Activated B cell treated with CpG ODN at 0.5 μM for 24 hours (primary cell): ENCODE measurements around the gene CYP39A1. TPM values are rescaled to one million over a fixed set of nuclear protein-coding genes. Genes with fewer than 3 reads are reported as not detected.

Source experiments
- ATAC-seq: fragments of 200-7000 bp; cut with Tn5 transposase; one replicate; pipeline ENCODE4 v1.10.0; 2021; ENCODE audit warnings: low read depth, mild to moderate bottlenecking, moderate library complexity
- CTCF ChIA-PET: fragments of 350-600 bp; sonication (Branson Sonifier 250); formaldehyde crosslinking; loops from one replicate; lab custom pipeline; 2021; ENCODE audit warnings: antibody characterized with exemption; lab: Charles Lee
- POLR2A ChIA-PET: fragments of 350-600 bp; sonication (Branson Sonifier 250); formaldehyde crosslinking; loops from one replicate; lab custom pipeline; 2021; ENCODE audit warnings: antibody characterized with exemption; lab: Charles Lee
- DNase-seq: peaks from one replicate; pipeline ENCODE4 v3.0.0; 2022
- H3K27ac Mint-ChIP-seq: one replicate; pipeline ENCODE4 v1.8.0; 2020; ENCODE audit warnings: mixed read lengths
- H3K27me3 Mint-ChIP-seq: one replicate; pipeline ENCODE4 v1.8.0; 2021; ENCODE audit warnings: mixed read lengths
- H3K36me3 Mint-ChIP-seq: one replicate; pipeline ENCODE4 v1.8.0; 2021; ENCODE audit warnings: low read depth, mixed read lengths
- H3K4me1 Mint-ChIP-seq: one replicate; pipeline ENCODE4 v1.8.0; 2021; ENCODE audit warnings: mixed read lengths
- H3K4me3 Mint-ChIP-seq: one replicate; pipeline ENCODE4 v1.8.0; 2020; ENCODE audit warnings: mild to moderate bottlenecking, mixed read lengths
- H3K9me3 Mint-ChIP-seq: one replicate; pipeline ENCODE4 v1.8.0; 2020; ENCODE audit warnings: mixed read lengths
- CTCF ChIP-seq: fragments of 200-600 bp; IDR thresholded peaks from one replicate; pipeline ENCODE4 v1.8.0; 2022; ENCODE audit warnings: antibody characterized with exemption, mild to moderate bottlenecking
- intact Hi-C: fragments of 100-400 bp; cut with micrococcal nuclease; formaldehyde crosslinking; loops from one replicate; pipeline ENCODE4 v1.15.1; 2024
- total RNA-seq: library from RNA; stranded (reverse); gene quantifications from 2 replicates; pipeline ENCODE4 v1.2.3, GENCODE V29; 2022

Gene CYP39A1
- total RNA-seq, 1 donor from 2014 or later: not detected

- intact Hi-C loops: no loop called here
- DNase-seq (no peak), ATAC-seq (no peak)
- no peaks in the 10 kb centered on the region for H3K36me3 Mint-ChIP-seq
- ChIA-PET CTCF (no interaction called here), POLR2A (no interaction called here)
- H3K9me3 Mint-ChIP-seq: no peaks in the 10 kb centered on the region
- TF ChIP-seq CTCF: no peak
- no peaks in the 10 kb centered on the region for H3K4me1 Mint-ChIP-seq
- no peak overlapping the region for H3K27ac Mint-ChIP-seq
- H3K27me3 Mint-ChIP-seq: peaks cover 2% of the 10 kb centered on the region
- H3K4me3 Mint-ChIP-seq: no peak overlapping the region
Measured at GRCh38 chr6:46513533-46513932, 139.1 kb downstream of the CYP39A1 start.

- ChIA-PET CTCF (no interaction called here), POLR2A (no interaction called here)
- no peak for TF ChIP-seq CTCF
- H3K27me3 Mint-ChIP-seq: peaks cover 2% of the 10 kb centered on the region
- DNase-seq (no peak), ATAC-seq (no peak)
- no peak overlapping the region for H3K4me3 Mint-ChIP-seq
- no peak overlapping the region for H3K27ac Mint-ChIP-seq
- H3K36me3 Mint-ChIP-seq: no peaks in the 10 kb centered on the region
- no peaks in the 10 kb centered on the region for H3K9me3 Mint-ChIP-seq
- intact Hi-C loops: no loop called here
- H3K4me1 Mint-ChIP-seq: no peaks in the 10 kb centered on the region
Measured at GRCh38 chr6:46511320-46511719, 141.3 kb downstream of the CYP39A1 start.

GRCh38 chr6:46510651-46511050 is 142.0 kb downstream of the CYP39A1 start:
- CTCF ChIA-PET: no interaction called here
- H3K9me3 Mint-ChIP-seq: no peaks in the 10 kb centered on the region
- ATAC-seq: no peak
- no peak for TF ChIP-seq CTCF
- POLR2A ChIA-PET: no interaction called here
- no peak overlapping the region for H3K4me3 Mint-ChIP-seq
- no peak overlapping the region for H3K27ac Mint-ChIP-seq
- H3K27me3 Mint-ChIP-seq: peaks cover 2% of the 10 kb centered on the region
- H3K36me3 Mint-ChIP-seq: no peaks in the 10 kb centered on the region
- no peak for DNase-seq
- intact Hi-C loops: no loop called here
- no peaks in the 10 kb centered on the region for H3K4me1 Mint-ChIP-seq

GRCh38 chr6:46509981-46510510 is 142.6 kb downstream of the CYP39A1 start:
- no peak for DNase-seq
- H3K4me3 Mint-ChIP-seq: no peak overlapping the region

GRCh38 chr6:46509063-46509462 is 143.6 kb downstream of the CYP39A1 start:
- intact Hi-C loops: no loop called here
- Mint-ChIP-seq H3K27me3 (no peaks in the 10 kb centered on the region), H3K36me3 (no peaks in the 10 kb centered on the region), H3K4me1 (no peaks in the 10 kb centered on the region), H3K4me3 (no peak overlapping the region), H3K27ac (no peak overlapping the region), H3K9me3 (no peaks in the 10 kb centered on the region)
- TF ChIP-seq CTCF: no peak
- ChIA-PET POLR2A (no interaction called here), CTCF (no interaction called here)
- no peak for ATAC-seq
- no peak for DNase-seq

More at GRCh38 chr6:46509981-46510510, 142.6 kb downstream of the CYP39A1 start:
- POLR2A ChIA-PET: no interaction called here
- ATAC-seq: no peak
- TF ChIP-seq CTCF: no peak
- intact Hi-C loops: no loop called here
- Mint-ChIP-seq H3K4me1 (no peaks in the 10 kb centered on the region), H3K9me3 (no peaks in the 10 kb centered on the region), H3K36me3 (no peaks in the 10 kb centered on the region), H3K27ac (no peak overlapping the region), H3K27me3 (no peaks in the 10 kb centered on the region)
- CTCF ChIA-PET: no interaction called here
